IPS DF 6.9 (cell line): ENCODE measurements around the gene EYA2.

ENCODE experiments used
- DNase-seq: peaks from one replicate; pipeline ENCODE4 v3.0.0-alpha.2; 2013; ENCODE audit warnings: low read depth, low spot score
- H3K27ac ChIP-seq: one replicate; pipeline ENCODE4 v1.5.1; 2013; ENCODE audit warnings: low read length, control low read depth
- H3K27me3 ChIP-seq: 2 replicates; pipeline ENCODE4 v1.6.1; 2013; ENCODE audit warnings: mild to moderate bottlenecking, low read length; ENCODE audit not compliant: control insufficient read depth, insufficient read depth
- H3K36me3 ChIP-seq: 2 replicates; pipeline ENCODE4 v1.6.1; 2013; ENCODE audit warnings: low read length; ENCODE audit not compliant: control insufficient read depth, insufficient read depth
- H3K4me1 ChIP-seq: 2 replicates; pipeline ENCODE4 v1.6.1; 2013; ENCODE audit warnings: low read length; ENCODE audit not compliant: control insufficient read depth, insufficient read depth
- H3K4me3 ChIP-seq: 2 replicates; pipeline ENCODE4 v1.5.1; 2013; ENCODE audit warnings: mild to moderate bottlenecking, low read length
- H3K9me3 ChIP-seq: 2 replicates; pipeline ENCODE4 v1.6.1; 2013; ENCODE audit warnings: low read length, inconsistent platforms; ENCODE audit not compliant: control insufficient read depth, insufficient read depth
- WGBS: extraction: QIAGEN DNeasy Blood & Tissue Kit; methylation state at CpG from one replicate; pipeline ENCODE4 v1.1.7; 2013; ENCODE audit warnings: mixed read lengths, missing lambda C conversion rate; ENCODE audit not compliant: insufficient read length, insufficient coverage; 5-methylcytosine and 5-hydroxymethylcytosine counted together

The EYA2 gene

GRCh38 chr20:46938434-46938833 lies 43.8 kb downstream of the EYA2 start:
- whole genome bisulfite sequencing = no CpG with 5 or more reads among the region's 1 CpG
- H3K27me3 ChIP-seq = no peaks in the 10 kb centered on the region
- no peaks in the 10 kb centered on the region for H3K4me1 ChIP-seq
- no peaks in the 10 kb centered on the region for H3K9me3 ChIP-seq
- H3K36me3 ChIP-seq = no peaks in the 10 kb centered on the region
- H3K4me3 ChIP-seq = no peak overlapping the region
- no peak for DNase-seq
- H3K27ac ChIP-seq = no peak overlapping the region

- no CpG with 5 or more reads among the region's 3 CpGs for WGBS
- Histone ChIP-seq H3K27me3 (no peaks in the 10 kb centered on the region), H3K36me3 (no peaks in the 10 kb centered on the region), H3K27ac (no peak overlapping the region), H3K4me3 (no peak overlapping the region), H3K4me1 (no peaks in the 10 kb centered on the region), H3K9me3 (no peaks in the 10 kb centered on the region)
- DNase-seq = peak; percentile 25
Observed at GRCh38 chr20:46939031-46939965, 44.7 kb downstream of the EYA2 start.

DNA sequence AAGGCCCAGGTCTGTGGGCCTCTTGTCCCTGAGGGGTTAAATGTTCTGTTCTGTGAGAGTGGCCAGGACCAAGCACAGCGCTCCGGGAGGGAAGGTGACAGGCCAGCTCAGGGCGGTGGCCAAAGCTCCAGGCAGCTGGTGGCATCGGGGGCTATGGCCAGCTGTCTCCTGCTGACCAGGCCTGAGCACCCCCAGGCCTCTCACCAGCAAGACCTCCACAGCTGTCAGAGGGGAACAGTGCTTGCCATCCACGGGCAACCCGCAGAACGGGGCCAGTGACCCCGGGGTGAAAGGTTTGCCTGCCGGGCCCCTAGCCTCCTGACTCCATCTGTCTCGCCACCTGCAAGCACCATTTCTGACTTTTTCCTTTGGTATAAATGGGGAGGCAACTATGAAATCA lies 46.0 kb downstream of the EYA2 start:
- Histone ChIP-seq H3K36me3 (no peaks in the 10 kb centered on the region), H3K4me3 (no peak overlapping the region), H3K4me1 (no peaks in the 10 kb centered on the region), H3K27ac (no peak overlapping the region), H3K9me3 (no peaks in the 10 kb centered on the region), H3K27me3 (no peaks in the 10 kb centered on the region)
- WGBS = no CpG with 5 or more reads among the region's 10 CpGs
- DNase-seq = no peak

- peaks cover 2% of the 10 kb centered on the region; the same call in 1 of the 2 replicates for H3K4me1 ChIP-seq
- DNase-seq = no peak
- no peak overlapping the region for H3K4me3 ChIP-seq
- H3K27me3 ChIP-seq = no peaks in the 10 kb centered on the region
- H3K36me3 ChIP-seq = no peaks in the 10 kb centered on the region
- WGBS = no CpG with 5 or more reads among the region's 2 CpGs
- H3K27ac ChIP-seq = no peak overlapping the region
- no peaks in the 10 kb centered on the region for H3K9me3 ChIP-seq
Observed at GRCh38 chr20:46941404-46941803, 46.8 kb downstream of the EYA2 start.

- no peak overlapping the region for H3K27ac ChIP-seq
- H3K9me3 ChIP-seq = no peaks in the 10 kb centered on the region
- H3K27me3 ChIP-seq = no peaks in the 10 kb centered on the region
- H3K4me3 ChIP-seq = no peak overlapping the region
- H3K36me3 ChIP-seq = no peaks in the 10 kb centered on the region
- DNase-seq = no peak
- no CpG with 5 or more reads among the region's 11 CpGs for WGBS
- peaks cover 2% of the 10 kb centered on the region; the same call in 1 of the 2 replicates for H3K4me1 ChIP-seq
Observed at GRCh38 chr20:46943861-46944591, 49.4 kb downstream of the EYA2 start.

GRCh38 chr20:46945465-46945864 lies 50.8 kb downstream of the EYA2 start:
- no peak overlapping the region for H3K4me3 ChIP-seq
- H3K27ac ChIP-seq = no peak overlapping the region
- no peaks in the 10 kb centered on the region for H3K36me3 ChIP-seq
- H3K4me1 ChIP-seq = peaks cover 2% of the 10 kb centered on the region; the same call in 1 of the 2 replicates
- no peaks in the 10 kb centered on the region for H3K9me3 ChIP-seq
- no peak for DNase-seq
- no peaks in the 10 kb centered on the region for H3K27me3 ChIP-seq
- no CpG with 5 or more reads among the region's 9 CpGs for WGBS

DNA sequence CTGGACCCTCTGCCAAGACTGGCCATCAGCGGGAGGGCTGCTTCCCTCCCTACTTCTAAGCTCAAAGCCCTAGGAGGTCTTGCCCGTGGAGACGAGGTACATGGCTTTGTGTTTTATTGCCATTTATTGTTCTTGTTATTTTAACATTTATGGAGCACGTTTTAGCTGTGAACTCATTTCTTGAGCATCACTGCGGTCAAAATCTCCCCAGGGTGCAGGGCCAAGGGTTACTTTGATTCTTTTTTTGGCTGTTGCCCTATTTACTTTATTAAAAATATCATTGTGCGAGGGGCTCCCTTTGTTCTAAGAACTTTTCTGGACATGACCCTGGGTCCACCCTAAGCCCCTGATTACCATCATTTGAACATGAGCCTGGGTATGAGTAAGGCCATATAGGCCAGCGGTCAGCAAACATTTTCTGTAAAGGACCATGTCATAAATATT lies 51.6 kb downstream of the EYA2 start:
- DNase-seq = no peak
- H3K36me3 ChIP-seq = no peaks in the 10 kb centered on the region
- no peaks in the 10 kb centered on the region for H3K9me3 ChIP-seq
- H3K27me3 ChIP-seq = no peaks in the 10 kb centered on the region
- no peak overlapping the region for H3K27ac ChIP-seq
- no CpG with 5 or more reads among the region's 7 CpGs for WGBS
- H3K4me3 ChIP-seq = no peak overlapping the region
- H3K4me1 ChIP-seq = peaks cover 2% of the 10 kb centered on the region; the same call in 1 of the 2 replicates

GRCh38 chr20:46946796-46947195 lies 52.2 kb downstream of the EYA2 start:
- H3K4me1 ChIP-seq = peaks cover 2% of the 10 kb centered on the region; the same call in 1 of the 2 replicates
- no peaks in the 10 kb centered on the region for H3K36me3 ChIP-seq
- no peak overlapping the region for H3K4me3 ChIP-seq
- H3K27me3 ChIP-seq = no peaks in the 10 kb centered on the region
- H3K27ac ChIP-seq = no peak overlapping the region
- WGBS = no CpG with 5 or more reads among the region's 3 CpGs
- DNase-seq = no peak
- H3K9me3 ChIP-seq = no peaks in the 10 kb centered on the region

DNA sequence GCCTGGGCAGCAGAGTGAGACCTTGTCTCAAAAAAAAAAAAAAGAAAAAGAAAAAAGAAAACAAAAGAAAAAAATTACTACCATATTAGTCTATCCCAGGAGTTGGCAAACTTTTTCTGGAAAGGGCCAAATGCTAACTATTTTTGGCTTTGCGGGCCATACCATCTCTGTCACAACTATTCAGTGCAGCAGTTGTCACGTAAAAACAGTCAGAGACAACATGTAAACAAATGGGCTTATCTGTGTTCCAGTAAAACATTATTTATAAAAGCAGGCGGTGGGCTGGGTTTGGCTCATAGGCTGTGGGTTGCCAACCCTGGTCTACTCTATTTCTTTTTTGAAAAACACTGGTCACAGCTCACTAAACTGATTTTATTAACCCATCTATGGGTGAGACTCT lies 53.4 kb downstream of the EYA2 start:
- no peak for DNase-seq
- Histone ChIP-seq H3K36me3 (no peaks in the 10 kb centered on the region), H3K27me3 (no peaks in the 10 kb centered on the region), H3K4me1 (peaks cover 2% of the 10 kb centered on the region; the same call in 1 of the 2 replicates), H3K9me3 (no peaks in the 10 kb centered on the region), H3K27ac (no peak overlapping the region), H3K4me3 (no peak overlapping the region)
- WGBS = no CpG with 5 or more reads among the region's 3 CpGs

- H3K4me3 ChIP-seq = no peak overlapping the region
- no CpG with 5 or more reads among the region's 4 CpGs for WGBS
- H3K36me3 ChIP-seq = no peaks in the 10 kb centered on the region
- H3K4me1 ChIP-seq = no peaks in the 10 kb centered on the region
- DNase-seq = no peak
- no peak overlapping the region for H3K27ac ChIP-seq
- no peaks in the 10 kb centered on the region for H3K27me3 ChIP-seq
- no peaks in the 10 kb centered on the region for H3K9me3 ChIP-seq
Observed at GRCh38 chr20:46951405-46951804, 56.8 kb downstream of the EYA2 start.
